Measurements from ENCODE around the gene LRP1B. TPM values are rescaled to one million over a fixed set of nuclear protein-coding genes. Genes with fewer than 3 reads are reported as not detected.

LRP1B gene
- total and polyA plus RNA-seq, 2 of the 8 experiments (the other 6 are each of a cell fraction or from before 2014, with no cell fraction given), result 0.03 TPM; not detected in 1

GRCh38 chr2:141940709-141941108 is 190.1 kb downstream of the LRP1B start (continued):
- no peak for TF ChIP-seq CHD7 (IDR thresholded peaks at IDR 0.05; ENCODE audit: insufficient replicate concordance, low read length)
- TF ChIP-seq CBX8 (IDR thresholded peaks at IDR 0.05; ENCODE audit: borderline replicate concordance, low read depth, low read length), result no peak
- TF ChIP-seq BCL11A (IDR thresholded peaks at IDR 0.05; ENCODE audit: low read depth in 2 of 2, low read length in 2 of 2), result no peak

All from H1 (cell line).